Bronchial epithelial cell (primary cell): ENCODE measurements around the gene NRL. TPM values are rescaled to one million over a fixed set of nuclear protein-coding genes. Genes with fewer than 3 reads are reported as not detected.
A peak's percentile ranks its signal among the peaks of the same experiment; 100 is the strongest.

Experiments
- DNase-seq: peaks from one replicate; pipeline ENCODE4 v3.0.0-alpha.2; 2010; ENCODE audit warnings: low read depth
- FAIRE-seq: peaks from 2 replicates; lab custom pipeline; 2011; peaks lifted over from hg19 to GRCh38; lab: Jason Lieb, UNC
- H3K27me3 ChIP-seq: 2 replicates; pipeline ENCODE4 v1.5.1; 2011; ENCODE audit warnings: low read length; ENCODE audit not compliant: control insufficient read depth, insufficient read depth
- H3K36me3 ChIP-seq: 2 replicates; pipeline ENCODE4 v1.5.1; 2011; ENCODE audit warnings: low read length; ENCODE audit not compliant: control insufficient read depth, insufficient read depth
- H3K4me3 ChIP-seq: 2 replicates; pipeline ENCODE4 v1.5.1; 2011; ENCODE audit warnings: mild to moderate bottlenecking, low read depth, low read length, control low read depth
- CTCF ChIP-seq: IDR thresholded peaks from 2 replicates; pipeline ENCODE4 v1.5.1; 2011; ENCODE audit warnings: mild to moderate bottlenecking, moderate library complexity, low read length, control low read depth, inconsistent platforms; ENCODE audit not compliant: insufficient read depth, severe bottlenecking
- total RNA-seq: library from RNA; depleted of rRNA; stranded (reverse); fragments of >200 nt; gene quantifications from 2 replicates; pipeline ENCODE4 v1.2.1, GENCODE V29; 2014

NRL gene
- total RNA-seq, 1 donor from 2014 or later = 0.79 TPM

- Histone ChIP-seq H3K36me3 (peaks cover 59% of the 10 kb centered on the region), H3K27me3 (no peaks in the 10 kb centered on the region), H3K4me3 (no peak overlapping the region)
- DNase-seq (no peak), FAIRE-seq (no peak)
- no peak for TF ChIP-seq CTCF
Measured at GRCh38 chr14:24100197-24100981, 14.4 kb downstream of the NRL start.

GRCh38 chr14:24098927-24099813 lies 15.6 kb downstream of the NRL start:
- no peak overlapping the region for H3K4me3 ChIP-seq
- H3K36me3 ChIP-seq = peaks cover 61% of the 10 kb centered on the region
- H3K27me3 ChIP-seq = no peaks in the 10 kb centered on the region
- no peak for TF ChIP-seq CTCF
- DNase-seq (no peak), FAIRE-seq (no peak)

GRCh38 chr14:24098229-24098926 lies 16.4 kb downstream of the NRL start:
- Histone ChIP-seq H3K36me3 (peaks cover 57% of the 10 kb centered on the region), H3K4me3 (no peak overlapping the region), H3K27me3 (no peaks in the 10 kb centered on the region)
- no peak for DNase-seq
- no peak for FAIRE-seq
- TF ChIP-seq CTCF = no peak

- Histone ChIP-seq H3K4me3 (no peak overlapping the region), H3K27me3 (no peaks in the 10 kb centered on the region), H3K36me3 (peaks cover 47% of the 10 kb centered on the region)
- TF ChIP-seq CTCF = no peak
- DNase-seq = no peak
- FAIRE-seq = no peak
Measured at GRCh38 chr14:24096545-24097181, 18.1 kb downstream of the NRL start.

- peaks cover 38% of the 10 kb centered on the region for H3K36me3 ChIP-seq
- TF ChIP-seq CTCF = no peak
- DNase-seq = no peak
- peak overlapping the region; percentile 94 for H3K4me3 ChIP-seq
- no peaks in the 10 kb centered on the region for H3K27me3 ChIP-seq
- no peak for FAIRE-seq
Measured at GRCh38 chr14:24095271-24096068, 19.3 kb downstream of the NRL start.
